GM12878 (cell line): Measurements from ENCODE around the gene PREB. TPM values are rescaled to one million over a fixed set of nuclear protein-coding genes. Genes with fewer than 3 reads are reported as not detected.

Experiments
- ATAC-seq: fragments of 200-7000 bp; cut with Tn5 transposase; 3 replicates; pipeline ENCODE4 v1.9.1; 2020; ENCODE audit warnings: mild to moderate bottlenecking, moderate library complexity
- BruUV-seq: library from RNA; stranded (reverse); fragments of 400-500 nt; replicated peaks from 2 replicates; lab custom pipeline; 2021; lab: Mats Ljungman, UMichigan
- CTCF ChIA-PET: fragments of 300-600 bp; sonication (Branson Sonifier 250); formaldehyde crosslinking; extraction: SDS; loops from one replicate; lab custom pipeline; 2021; ENCODE audit warnings: inconsistent platforms; lab: Yijun Ruan, JAX
- POLR2A ChIA-PET: fragments of 350-600 bp; formaldehyde crosslinking; extraction: SDS; loops from one replicate; lab custom pipeline; 2021; ENCODE audit warnings: inconsistent platforms; lab: Charles Lee
- RAD21 ChIA-PET: fragments of 300-600 bp; sonication (Branson Sonifier 250); formaldehyde crosslinking; loops from one replicate; lab custom pipeline; 2023; ENCODE audit warnings: antibody characterized with exemption; ENCODE audit not compliant: unreplicated experiment; lab: Charles Lee
- SMC1A ChIA-PET: fragments of 300-600 bp; sonication (Branson Sonifier 250); formaldehyde crosslinking; loops from one replicate; lab custom pipeline; 2023; ENCODE audit not compliant: unreplicated experiment, uncharacterized antibody; lab: Charles Lee
- DNase-seq: peaks from one replicate; pipeline ENCODE4 v3.0.0-alpha.2; 2011; ENCODE audit warnings: low read depth, low spot score
- FAIRE-seq: peaks from 3 replicates; lab custom pipeline; 2011; peaks lifted over from hg19 to GRCh38; lab: Jason Lieb, UNC
- H2AFZ ChIP-seq: 2 replicates; pipeline ENCODE4 v1.6.0; 2011; ENCODE audit warnings: low read depth, low read length, control low read depth; ENCODE audit not compliant: control insufficient read depth
- H3K27ac ChIP-seq: 2 replicates; pipeline ENCODE4 v1.5.1; 2011; ENCODE audit warnings: control low read depth; ENCODE audit not compliant: control insufficient read depth, insufficient read depth
- H3K27me3 ChIP-seq, 2 experiments: replicated peaks in 1 of 2; 2 replicates each; pipeline versions ENCODE4 v1.6.0 to v1.6.1; 2011; ENCODE audit warnings: low read length in 1 of 2; ENCODE audit not compliant: control insufficient read depth in 2 of 2, insufficient read depth in 2 of 2
- H3K36me3 ChIP-seq, 2 experiments: 2 replicates each; pipeline ENCODE4 v1.5.1; 2011; ENCODE audit warnings: low read length in 1 of 2; ENCODE audit not compliant: control insufficient read depth in 2 of 2, insufficient read depth in 2 of 2
- H3K4me1 ChIP-seq: 2 replicates; pipeline ENCODE4 v1.6.1; 2011; ENCODE audit warnings: mild to moderate bottlenecking, low read length, moderate library complexity, mixed read lengths; ENCODE audit not compliant: control insufficient read depth, insufficient read depth
- H3K4me2 ChIP-seq: 2 replicates; pipeline ENCODE4 v1.6.0; 2011; ENCODE audit warnings: control low read depth; ENCODE audit not compliant: control insufficient read depth, insufficient read depth
- H3K4me3 ChIP-seq: fragments of 200-600 bp; sonication (generic); 2 replicates; pipeline ENCODE4 v1.5.1; 2016
- H3K79me2 ChIP-seq: 2 replicates; pipeline ENCODE4 v1.6.0; 2011; ENCODE audit warnings: low read length; ENCODE audit not compliant: control insufficient read depth, insufficient read depth
- H3K9ac ChIP-seq: 2 replicates; pipeline ENCODE4 v1.8.0; 2011; ENCODE audit warnings: low read length, control low read depth, mixed read lengths; ENCODE audit not compliant: control insufficient read depth, insufficient read depth
- H3K9me3 ChIP-seq: replicated peaks from 3 replicates; pipeline ENCODE4 v1.5.1; 2011; ENCODE audit warnings: mild to moderate bottlenecking, low read length; ENCODE audit not compliant: control insufficient read depth, insufficient read depth
- H4K20me1 ChIP-seq: 2 replicates; pipeline ENCODE4 v1.6.0; 2011; ENCODE audit not compliant: control insufficient read depth, insufficient read depth
- SMC3 ChIP-seq: IDR thresholded peaks from 2 replicates; pipeline ENCODE4 v1.6.1; 2011; ENCODE audit warnings: low read length, improper control_type of control experiment, borderline replicate concordance
- TAF1 ChIP-seq: IDR thresholded peaks from 2 replicates; pipeline ENCODE4 v1.6.1; 2011; ENCODE audit warnings: mild to moderate bottlenecking, low read depth, low read length, borderline replicate concordance
- ZNF24 ChIP-seq: fragments of 450-650 bp; IDR thresholded peaks from 2 replicates; pipeline ENCODE4 v1.6.1; 2017; ENCODE audit warnings: antibody characterized with exemption, mild to moderate bottlenecking
- WGBS: methylation state at CpG from one replicate; pipeline ENCODE4 v1.1.6; 2016; ENCODE audit warnings: low lambda C conversion rate; ENCODE audit not compliant: insufficient replicate concordance, insufficient coverage; ENCODE audit errors: missing lambda C conversion rate; 5-methylcytosine and 5-hydroxymethylcytosine counted together
- in situ Hi-C: fragments of 300-500 bp; cut with MboI; formaldehyde crosslinking; loops from 9 replicates; pipeline ENCODE4 v1.14.3; 2018; ENCODE audit warnings: mixed read lengths
- intact Hi-C: fragments of 100-400 bp; cut with micrococcal nuclease; formaldehyde crosslinking; loops from one replicate; pipeline ENCODE4 v1.14.2; 2022; ENCODE audit not compliant: unreplicated experiment
- polyA plus RNA-seq, 11 experiments: library from polyadenylated mRNA; depleted of rRNA in 4 of 11; unstranded in 6 of 11; stranded (reverse) in 5 of 11; fragments of >200 nt; fragmentation: Nextera tagmentation in 4 of 11; fragmentation: Illumina TruSeq in 1 of 11; extraction: Ambion mirVana in 4 of 11; extraction: Trizol in 1 of 11; gene quantifications; 1 replicate in 1 of 11; 2 replicates in 10 of 11; pipeline versions ENCODE4 v1.2.1 to v1.2.3, GENCODE V29; 2011 to 2016; ENCODE audit warnings: inconsistent platforms in 2 of 11, missing spikeins in 2 of 11, low read depth in 1 of 11
- total RNA-seq, 4 experiments: library from RNA; depleted of rRNA in 3 of 4; stranded (reverse); fragments of >200 nt in 3 of 4; fragmentation: Illumina TruSeq in 1 of 4; extraction: Trizol in 1 of 4; gene quantifications; 2 replicates each; pipeline versions ENCODE4 v1.2.1 to v1.2.3, GENCODE V29; 2013 to 2021
- TF ChIP-seq, protein P1 (sequence below): IDR thresholded peaks from 2 replicates; pipeline ENCODE4 v1.6.1; 2011; ENCODE audit warnings: low read depth, mild to moderate bottlenecking, low read length, moderate library complexity, borderline replicate concordance; ENCODE audit errors: extremely low read depth

PREB gene
- total and polyA plus RNA-seq, 10 of the 15 experiments (the other 5 are each of a cell fraction or from before 2014, with no cell fraction given) = 26.3 to 101 (median 52.7) TPM

- in situ Hi-C loops (loop anchor here (10.0 kb wide), 1 partner anchor 120 kb away; no protein-coding TSS in a partner anchor), intact Hi-C loops (no loop called here)
- H3K36me3 ChIP-seq = no peaks in the 10 kb centered on the region
- peak overlapping the region; percentile 77 for H3K9ac ChIP-seq
- TF ChIP-seq ZNF24 (peak; percentile 80), SMC3 (no peak), TAF1 (no peak)
- TF ChIP-seq, protein P1, sequence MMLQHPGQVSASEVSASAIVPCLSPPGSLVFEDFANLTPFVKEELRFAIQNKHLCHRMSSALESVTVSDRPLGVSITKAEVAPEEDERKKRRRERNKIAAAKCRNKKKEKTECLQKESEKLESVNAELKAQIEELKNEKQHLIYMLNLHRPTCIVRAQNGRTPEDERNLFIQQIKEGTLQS = no peak
- H3K9me3 ChIP-seq = no peaks in the 10 kb centered on the region
- peaks cover 25% of the 10 kb centered on the region for H3K4me1 ChIP-seq
- H3K4me2 ChIP-seq = peak overlapping the region; percentile 99
- H3K27me3 ChIP-seq = no peaks in the 10 kb centered on the region
- peak overlapping the region; percentile 67; the same call in 1 of the 2 replicates for H3K27ac ChIP-seq
- H2AFZ ChIP-seq = peak overlapping the region; percentile 88
- RAD21 ChIA-PET = interaction anchor here (0.9 to 2.5 kb wide), 7 partner anchors 34 to 123 kb away, joined by 3 to 11 read pairs (median 5); partner anchors contain the start of gene AGBL5
- DNase-seq = no peak
- BruUV-seq = no TSS peak
- POLR2A ChIA-PET = interaction anchor here (1.1 to 4.7 kb wide), 4 partner anchors 12 to 123 kb away, joined by 3 to 43 read pairs (median 8); partner anchors contain the start of genes AGBL5 and OST4
- H4K20me1 ChIP-seq = no peaks in the 10 kb centered on the region
- no peaks in the 10 kb centered on the region for H3K79me2 ChIP-seq
- peak overlapping the region; percentile 85 for H3K4me3 ChIP-seq
- FAIRE-seq = no peak
- 84% methylated on average over 10 of the region's 10 CpGs for WGBS
- ATAC-seq = no peak
- SMC1A ChIA-PET = interaction anchor here (1.2 to 2.1 kb wide), 5 partner anchors 11 to 123 kb away, joined by 3 to 7 read pairs (median 6); partner anchors contain the start of gene AGBL5
- CTCF ChIA-PET = interaction anchor here (0.5 to 8.6 kb wide), 10 partner anchors 11 to 195 kb away, joined by 3 to 85 read pairs (median 4); partner anchors contain the start of gene OST4
Measured at GRCh38 chr2:27085062-27085672, 49.3 kb downstream of the PREB start.
